HEK293T (cell line): Measurements from ENCODE around the gene WDPCP.

ENCODE experiments used
- CTCF ChIA-PET: fragments of 350-600 bp; formaldehyde crosslinking; extraction: SDS; loops from one replicate; lab custom pipeline; 2021; ENCODE audit warnings: antibody characterized with exemption, inconsistent platforms; lab: Yijun Ruan, JAX
- POLR2A ChIA-PET: fragments of 350-600 bp; formaldehyde crosslinking; extraction: SDS; loops from one replicate; lab custom pipeline; 2020; ENCODE audit warnings: antibody characterized with exemption, inconsistent platforms; lab: Yijun Ruan, JAX
- DNase-seq: peaks from one replicate; pipeline ENCODE4 v3.0.0; 2012; ENCODE audit warnings: mixed read lengths; ENCODE audit errors: extremely low spot score
- ARNT ChIP-seq: fragments of 450-650 bp; IDR thresholded peaks from 2 replicates; pipeline ENCODE4 v1.6.1; 2017; ENCODE audit warnings: mild to moderate bottlenecking
- BHLHE40 ChIP-seq: fragments of 450-650 bp; IDR thresholded peaks from 2 replicates; pipeline ENCODE4 v1.6.1; 2016; ENCODE audit warnings: mild to moderate bottlenecking, moderate library complexity, borderline replicate concordance
- CTBP1 ChIP-seq: fragments of 450-650 bp; IDR thresholded peaks from 2 replicates; pipeline ENCODE4 v1.6.1; 2016; ENCODE audit warnings: borderline replicate concordance
- ELF4 ChIP-seq: fragments of 450-650 bp; IDR thresholded peaks from 2 replicates; pipeline ENCODE4 v1.6.1; 2017; ENCODE audit warnings: antibody characterized with exemption
- FOXA1 ChIP-seq: fragments of 450-650 bp; IDR thresholded peaks from 2 replicates; pipeline ENCODE4 v1.6.1; 2016; ENCODE audit warnings: mild to moderate bottlenecking
- FOXK2 ChIP-seq: fragments of 450-650 bp; IDR thresholded peaks from 2 replicates; pipeline ENCODE4 v1.6.1; 2016; ENCODE audit warnings: mild to moderate bottlenecking
- FOXM1 ChIP-seq: fragments of 450-650 bp; IDR thresholded peaks from 2 replicates; pipeline ENCODE4 v1.6.1; 2017; ENCODE audit warnings: mild to moderate bottlenecking, borderline replicate concordance
- HDGF ChIP-seq: fragments of 450-650 bp; IDR thresholded peaks from 2 replicates; pipeline ENCODE4 v1.6.1; 2017; ENCODE audit warnings: antibody characterized with exemption, borderline replicate concordance
- L3MBTL2 ChIP-seq: fragments of 450-650 bp; conservative IDR thresholded peaks from 2 replicates; pipeline ENCODE4 v1.6.1; 2016; ENCODE audit warnings: mild to moderate bottlenecking
- LEF1 ChIP-seq: fragments of 450-650 bp; IDR thresholded peaks from 2 replicates; pipeline ENCODE4 v1.6.1; 2017; ENCODE audit warnings: mild to moderate bottlenecking, borderline replicate concordance
- NFRKB ChIP-seq: fragments of 450-650 bp; IDR thresholded peaks from 2 replicates; pipeline ENCODE4 v1.6.1; 2016; ENCODE audit warnings: mild to moderate bottlenecking, moderate library complexity
- PKNOX1 ChIP-seq: fragments of 450-650 bp; IDR thresholded peaks from 2 replicates; pipeline ENCODE4 v1.6.1; 2016
- SP1 ChIP-seq: fragments of 450-650 bp; IDR thresholded peaks from 2 replicates; pipeline ENCODE4 v1.6.1; 2017
- SUZ12 ChIP-seq: fragments of 450-650 bp; IDR thresholded peaks from 2 replicates; pipeline ENCODE4 v1.6.1; 2016; ENCODE audit warnings: mild to moderate bottlenecking
- TARDBP ChIP-seq: fragments of 450-650 bp; IDR thresholded peaks from 2 replicates; pipeline ENCODE4 v1.6.1; 2016
- ZNF384 ChIP-seq: fragments of 450-650 bp; IDR thresholded peaks from 2 replicates; pipeline ENCODE4 v1.6.1; 2016

Gene WDPCP

DNA sequence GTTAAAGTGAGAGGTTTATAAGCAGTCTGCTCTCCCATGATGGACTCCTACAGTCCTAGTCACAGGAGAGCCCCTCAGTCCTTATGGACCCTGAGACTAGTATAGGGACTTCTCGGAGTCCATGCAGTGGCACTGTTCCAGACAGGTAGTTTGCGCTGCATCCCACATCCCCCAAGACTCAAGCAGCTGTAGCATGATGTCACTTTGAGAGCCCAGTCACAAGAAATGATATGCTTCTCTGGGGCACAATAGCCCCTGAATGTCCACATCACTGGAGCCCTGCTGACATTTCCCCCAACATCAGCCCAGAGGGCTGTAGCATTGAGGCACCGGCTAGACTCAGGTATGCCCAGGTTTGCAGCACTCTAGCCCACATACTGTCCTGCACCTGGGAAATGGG is 317.6 kb downstream of the WDPCP start:
- no peak for DNase-seq
- ChIA-PET POLR2A (no interaction called here), CTCF (no interaction called here)
- TF ChIP-seq PKNOX1: no peak
- TF ChIP-seq FOXA1: no peak
- TF ChIP-seq BHLHE40: no peak
- TF ChIP-seq SP1: no peak
- no peak for TF ChIP-seq ZNF384
- no peak for TF ChIP-seq ARNT
- no peak for TF ChIP-seq HDGF
- TF ChIP-seq TARDBP: no peak
- no peak for TF ChIP-seq FOXK2
- TF ChIP-seq L3MBTL2: no peak
- TF ChIP-seq LEF1: no peak
- no peak for TF ChIP-seq CTBP1

- no peak for DNase-seq
- TF ChIP-seq SUZ12: no peak
- no peak for TF ChIP-seq FOXK2
- TF ChIP-seq ELF4: no peak
- TF ChIP-seq LEF1: no peak
- POLR2A ChIA-PET: no interaction called here
- CTCF ChIA-PET: no interaction called here
Observed at GRCh38 chr2:63268946-63269345, 319.3 kb downstream of the WDPCP start.

- no peak for TF ChIP-seq ZNF384
- no peak for TF ChIP-seq L3MBTL2
- no peak for TF ChIP-seq FOXM1
- TF ChIP-seq TARDBP: no peak
- TF ChIP-seq PKNOX1: no peak
- no peak for TF ChIP-seq FOXA1
- no peak for TF ChIP-seq BHLHE40
- no peak for TF ChIP-seq FOXK2
- TF ChIP-seq HDGF: no peak
- no peak for TF ChIP-seq CTBP1
- POLR2A ChIA-PET: no interaction called here
- no peak for DNase-seq
- CTCF ChIA-PET: no interaction called here
Observed at GRCh38 chr2:63261137-63261621, 327.1 kb downstream of the WDPCP start.

- no peak for TF ChIP-seq NFRKB
- no peak for TF ChIP-seq PKNOX1
- TF ChIP-seq FOXM1: no peak
- no peak for TF ChIP-seq FOXK2
- no peak for TF ChIP-seq CTBP1
- no peak for TF ChIP-seq FOXA1
- no peak for TF ChIP-seq ZNF384
- no peak for TF ChIP-seq ARNT
- no peak for TF ChIP-seq HDGF
- no peak for TF ChIP-seq ELF4
- no peak for TF ChIP-seq TARDBP
- TF ChIP-seq LEF1: no peak
- TF ChIP-seq SUZ12: no peak
- TF ChIP-seq BHLHE40: no peak
- TF ChIP-seq SP1: no peak
- TF ChIP-seq L3MBTL2: no peak
- POLR2A ChIA-PET: no interaction called here
- no peak for DNase-seq
- CTCF ChIA-PET: no interaction called here
Observed at GRCh38 chr2:63257473-63257872, 330.8 kb downstream of the WDPCP start.

DNA sequence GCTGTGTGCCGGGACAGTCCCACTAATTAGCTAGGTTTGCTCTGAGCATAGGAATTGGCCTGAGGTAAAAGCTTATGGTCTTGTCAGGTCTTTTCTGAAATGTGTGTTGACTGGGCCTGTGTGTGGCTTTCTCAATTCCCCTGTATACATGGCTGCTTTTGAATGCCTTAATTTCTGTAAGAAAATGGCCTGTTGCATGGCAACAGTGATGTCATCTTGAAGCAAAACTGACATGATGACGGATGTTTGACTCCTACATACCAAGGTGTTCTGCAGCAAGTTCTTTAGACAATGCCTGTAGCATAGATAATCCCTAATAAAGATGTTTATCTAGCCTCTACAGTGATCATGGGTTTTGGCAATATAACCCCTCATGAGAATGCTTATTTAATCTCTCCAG is 339.1 kb downstream of the WDPCP start:
- TF ChIP-seq LEF1 (no peak), ZNF384 (no peak), FOXK2 (no peak), ELF4 (no peak), HDGF (no peak), TARDBP (no peak), L3MBTL2 (no peak), FOXA1 (no peak), NFRKB (no peak), SUZ12 (no peak), PKNOX1 (no peak)
- ChIA-PET POLR2A (no interaction called here), CTCF (no interaction called here)
- no peak for DNase-seq

DNA sequence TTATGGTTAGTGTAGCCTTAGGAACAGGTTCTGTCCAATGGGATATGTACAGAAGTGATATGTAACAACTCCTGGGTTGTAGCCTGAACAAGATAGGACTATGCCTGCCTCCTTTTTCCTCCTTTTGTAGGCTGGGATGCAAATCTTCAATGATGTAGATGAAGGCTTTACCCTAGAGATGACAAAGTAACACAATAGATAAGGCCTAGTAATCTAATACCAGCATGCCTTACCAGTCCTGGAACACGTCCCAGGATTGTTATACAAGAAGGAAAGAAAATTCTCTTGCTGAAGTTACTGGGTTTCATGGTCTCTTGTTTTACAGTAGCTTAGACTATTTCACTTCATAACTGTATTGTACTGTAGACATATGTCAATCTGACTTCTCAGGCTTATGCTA is 345.5 kb downstream of the WDPCP start:
- TF ChIP-seq FOXM1 (no peak), TARDBP (no peak), PKNOX1 (no peak), ARNT (no peak), ELF4 (no peak), NFRKB (no peak), FOXA1 (no peak), SUZ12 (no peak), HDGF (no peak), CTBP1 (no peak), BHLHE40 (no peak), L3MBTL2 (no peak)
- DNase-seq: no peak
- CTCF ChIA-PET: no interaction called here
- POLR2A ChIA-PET: no interaction called here
